Motor neuron (in vitro differentiated cells): ENCODE results near the gene TMCO2. TPM values are rescaled to one million over a fixed set of nuclear protein-coding genes. Genes with fewer than 3 reads are reported as not detected.

Experiments used
- ATAC-seq, 8 experiments: fragments of 200-7000 bp; cut with Tn5 transposase; replicated peaks in 6 of 8; 2 replicates each; pipeline ENCODE4 v1.8.0; 2021; ENCODE audit warnings: mild to moderate bottlenecking in 8 of 8, moderate library complexity in 8 of 8
- H3K27ac ChIP-seq, 2 donors: fragments of 250-450 bp; sonication (Bioruptor Pico); 2 replicates each; pipeline ENCODE4 v1.9.0; 2021; ENCODE audit warnings: antibody characterized with exemption in 2 of 2, mild to moderate bottlenecking in 2 of 2, moderate library complexity in 1 of 2
- H3K4me1 ChIP-seq, 2 donors: fragments of 250-450 bp; sonication (Bioruptor Pico); replicated peaks in 1 of 2; 2 replicates each; pipeline ENCODE4 v1.6.1; 2021; ENCODE audit warnings: antibody characterized with exemption in 2 of 2, mild to moderate bottlenecking in 2 of 2, moderate library complexity in 1 of 2
- H3K4me3 ChIP-seq, 5 donors: fragments of 250-450 bp; sonication (Bioruptor Pico); 2 replicates each; pipeline ENCODE4 v1.9.0; 2021; ENCODE audit warnings: antibody characterized with exemption in 5 of 5, mild to moderate bottlenecking in 5 of 5, moderate library complexity in 4 of 5
- WGBS, 10 experiments: fragments of 450-650 bp; shearing (Covaris generic); methylation state at CpG; one replicate each; pipeline ENCODE4 v1.0.0; 2022; 5-methylcytosine and 5-hydroxymethylcytosine counted together
- in situ Hi-C, 9 experiments: fragments of 400-800 bp; cut with MboI; loops; one replicate each; pipeline ENCODE4 v1.15.0; 2021; ENCODE audit warnings: low sequenced_read_pairs in 9 of 9, low pct_unique_long_range_greater_than_20kb in 2 of 9; ENCODE audit not compliant: unreplicated experiment in 9 of 9
- total RNA-seq, 8 experiments: library from RNA; unstranded; fragments of 300-600 nt; gene quantifications; 2 replicates each; pipeline versions ENCODE4 v1.2.3 to v1.2.4, GENCODE V29; 2022

TMCO2 gene
- total RNA-seq, 8 experiments from 2014 or later, result 0.33 TPM; not detected in 7

GRCh38 chr1:40265919-40266318 is 18.2 kb downstream of the TMCO2 start:
- in situ Hi-C loops, result no loop called here
- H3K27ac ChIP-seq, result no peak overlapping the region
- H3K4me1 ChIP-seq, result no peaks in the 10 kb centered on the region
- no peak overlapping the region for H3K4me3 ChIP-seq
- ATAC-seq, result no peak

- no peak for ATAC-seq
- Histone ChIP-seq H3K4me3 (no peak overlapping the region), H3K4me1 (no peaks in the 10 kb centered on the region), H3K27ac (no peak overlapping the region)
- in situ Hi-C loops, result no loop called here
- WGBS, 10 experiments, result 78 to 100% (median 96%) methylated on average over 2 to 6 of the region's 6 CpGs; no CpG with 5 or more reads in 1 of the 10 experiments
Observed at GRCh38 chr1:40266786-40267535, 19.2 kb downstream of the TMCO2 start.

- H3K27ac ChIP-seq, result no peak overlapping the region
- WGBS, 10 experiments, result 0 to 100% (median 90%) methylated on average over 1 to 2 of the region's 2 CpGs; no CpG with 5 or more reads in 1 of the 10 experiments
Observed at GRCh38 chr1:40267767-40268187, 20.0 kb downstream of the TMCO2 start.

GRCh38 chr1:40268211-40268610 is 20.5 kb downstream of the TMCO2 start:
- H3K4me3 ChIP-seq, result no peak overlapping the region
- H3K27ac ChIP-seq, result no peak overlapping the region
- ATAC-seq, result no peak
- no peaks in the 10 kb centered on the region for H3K4me1 ChIP-seq
- in situ Hi-C loops, result no loop called here

More at GRCh38 chr1:40267767-40268187, 20.0 kb downstream of the TMCO2 start:
- in situ Hi-C loops, result no loop called here
- H3K4me1 ChIP-seq, result no peaks in the 10 kb centered on the region
- no peak overlapping the region for H3K4me3 ChIP-seq
- peak in 3 of 8 experiments; percentile 94 to 98 (median 95) for ATAC-seq

- in situ Hi-C loops, result no loop called here
- ATAC-seq, result peak in 2 of 8 experiments; percentile 33 to 44
- no peak overlapping the region for H3K27ac ChIP-seq
- no peaks in the 10 kb centered on the region for H3K4me1 ChIP-seq
- no peak overlapping the region for H3K4me3 ChIP-seq
- WGBS, 10 experiments, result 43 to 96% (median 76%) methylated on average over 1 to 3 of the region's 3 CpGs
Observed at GRCh38 chr1:40270152-40270834, 22.6 kb downstream of the TMCO2 start.

- WGBS, 10 experiments, result 97 to 100% (median 100%) methylated on average over 1 to 3 of the region's 3 CpGs; no CpG with 5 or more reads in 1 of the 10 experiments
- no peak for ATAC-seq
- no peak overlapping the region for H3K4me3 ChIP-seq
- no peaks in the 10 kb centered on the region for H3K4me1 ChIP-seq
- no peak overlapping the region for H3K27ac ChIP-seq
- in situ Hi-C loops, result no loop called here
Observed at GRCh38 chr1:40272653-40273213, 25.0 kb downstream of the TMCO2 start.

GRCh38 chr1:40273547-40274166 is 25.9 kb downstream of the TMCO2 start:
- WGBS, 10 experiments, result 80 to 100% (median 90%) methylated on average over 1 to 4 of the region's 4 CpGs; no CpG with 5 or more reads in 1 of the 10 experiments

GRCh38 chr1:40274331-40274730 is 26.6 kb downstream of the TMCO2 start:
- no peak for ATAC-seq
- 83 to 100% (median 100%) methylated on average over 1 to 2 of the region's 2 CpGs; no CpG with 5 or more reads in 2 of the 10 experiments for WGBS, 10 experiments
- Histone ChIP-seq H3K27ac (no peak overlapping the region), H3K4me3 (no peak overlapping the region), H3K4me1 (no peaks in the 10 kb centered on the region)
- in situ Hi-C loops, result no loop called here

More at GRCh38 chr1:40273547-40274166, 25.9 kb downstream of the TMCO2 start:
- H3K4me3 ChIP-seq, result no peak overlapping the region
- no peaks in the 10 kb centered on the region for H3K4me1 ChIP-seq
- in situ Hi-C loops, result no loop called here
- H3K27ac ChIP-seq, result no peak overlapping the region
- ATAC-seq, result no peak

GRCh38 chr1:40276122-40276521 is 28.4 kb downstream of the TMCO2 start:
- in situ Hi-C loops, result no loop called here
- ATAC-seq, result no peak
- Histone ChIP-seq H3K27ac (no peak overlapping the region), H3K4me3 (no peak overlapping the region), H3K4me1 (no peaks in the 10 kb centered on the region)
- WGBS, 10 experiments, result 92 to 100% (median 96%) methylated on average over 1 to 3 of the region's 3 CpGs; no CpG with 5 or more reads in 1 of the 10 experiments

GRCh38 chr1:40281853-40282252 is 34.1 kb downstream of the TMCO2 start:
- Histone ChIP-seq H3K27ac (no peak overlapping the region), H3K4me1 (no peaks in the 10 kb centered on the region), H3K4me3 (no peak overlapping the region)
- peak in 1 of 8 experiments; percentile 64 for ATAC-seq
- 29 to 100% (median 95%) methylated on average over 1 to 2 of the region's 2 CpGs for WGBS, 10 experiments
- in situ Hi-C loops, result no loop called here

- 92 to 100% (median 98%) methylated on average over 1 to 2 of the region's 2 CpGs; no CpG with 5 or more reads in 4 of the 10 experiments for WGBS, 10 experiments
- no peak for ATAC-seq
- no peak overlapping the region for H3K27ac ChIP-seq
- in situ Hi-C loops, result no loop called here
- H3K4me3 ChIP-seq, result no peak overlapping the region
- H3K4me1 ChIP-seq, result no peaks in the 10 kb centered on the region
Observed at GRCh38 chr1:40291293-40291692, 43.6 kb downstream of the TMCO2 start.

- H3K4me3 ChIP-seq, result no peak overlapping the region
- peak in 1 of 8 experiments; percentile 16 for ATAC-seq
- no peak overlapping the region for H3K27ac ChIP-seq
- 25 to 90% (median 86%) methylated on average over 2 to 3 of the region's 8 CpGs; no CpG with 5 or more reads in 6 of the 10 experiments for WGBS, 10 experiments
- no peaks in the 10 kb centered on the region for H3K4me1 ChIP-seq
- in situ Hi-C loops, result loop anchor here in 1 of 9 experiments (25.0 kb wide), 1 partner anchor 162 kb away; no protein-coding TSS in a partner anchor
Observed at GRCh38 chr1:40299366-40300248, 51.9 kb downstream of the TMCO2 start.
